Dermis blood vessel endothelial cell (primary cell): ENCODE data around the gene NOP9. TPM values are rescaled to one million over a fixed set of nuclear protein-coding genes. Genes with fewer than 3 reads are reported as not detected.

ENCODE experiments used
- DNase-seq: peaks from one replicate; pipeline ENCODE4 v3.0.0; 2010
- total RNA-seq: library from RNA; depleted of rRNA; stranded (reverse); fragments of >200 nt; gene quantifications from 2 replicates; pipeline ENCODE4 v1.2.3, GENCODE V29; 2014

NOP9 gene, protein sequence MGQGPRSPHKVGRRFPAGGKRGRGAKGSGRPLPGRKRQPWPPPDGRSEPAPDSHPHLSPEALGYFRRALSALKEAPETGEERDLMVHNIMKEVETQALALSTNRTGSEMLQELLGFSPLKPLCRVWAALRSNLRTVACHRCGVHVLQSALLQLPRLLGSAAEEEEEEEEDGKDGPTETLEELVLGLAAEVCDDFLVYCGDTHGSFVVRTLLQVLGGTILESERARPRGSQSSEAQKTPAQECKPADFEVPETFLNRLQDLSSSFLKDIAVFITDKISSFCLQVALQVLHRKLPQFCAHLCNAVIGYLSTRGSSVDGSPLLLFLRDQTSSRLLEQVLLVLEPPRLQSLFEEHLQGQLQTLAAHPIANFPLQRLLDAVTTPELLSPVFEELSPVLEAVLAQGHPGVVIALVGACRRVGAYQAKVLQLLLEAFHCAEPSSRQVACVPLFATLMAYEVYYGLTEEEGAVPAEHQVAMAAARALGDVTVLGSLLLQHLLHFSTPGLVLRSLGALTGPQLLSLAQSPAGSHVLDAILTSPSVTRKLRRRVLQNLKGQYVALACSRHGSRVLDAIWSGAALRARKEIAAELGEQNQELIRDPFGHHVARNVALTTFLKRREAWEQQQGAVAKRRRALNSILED
- 30.1 and 33.5 TPM in 2 replicates for total RNA-seq

DNA sequence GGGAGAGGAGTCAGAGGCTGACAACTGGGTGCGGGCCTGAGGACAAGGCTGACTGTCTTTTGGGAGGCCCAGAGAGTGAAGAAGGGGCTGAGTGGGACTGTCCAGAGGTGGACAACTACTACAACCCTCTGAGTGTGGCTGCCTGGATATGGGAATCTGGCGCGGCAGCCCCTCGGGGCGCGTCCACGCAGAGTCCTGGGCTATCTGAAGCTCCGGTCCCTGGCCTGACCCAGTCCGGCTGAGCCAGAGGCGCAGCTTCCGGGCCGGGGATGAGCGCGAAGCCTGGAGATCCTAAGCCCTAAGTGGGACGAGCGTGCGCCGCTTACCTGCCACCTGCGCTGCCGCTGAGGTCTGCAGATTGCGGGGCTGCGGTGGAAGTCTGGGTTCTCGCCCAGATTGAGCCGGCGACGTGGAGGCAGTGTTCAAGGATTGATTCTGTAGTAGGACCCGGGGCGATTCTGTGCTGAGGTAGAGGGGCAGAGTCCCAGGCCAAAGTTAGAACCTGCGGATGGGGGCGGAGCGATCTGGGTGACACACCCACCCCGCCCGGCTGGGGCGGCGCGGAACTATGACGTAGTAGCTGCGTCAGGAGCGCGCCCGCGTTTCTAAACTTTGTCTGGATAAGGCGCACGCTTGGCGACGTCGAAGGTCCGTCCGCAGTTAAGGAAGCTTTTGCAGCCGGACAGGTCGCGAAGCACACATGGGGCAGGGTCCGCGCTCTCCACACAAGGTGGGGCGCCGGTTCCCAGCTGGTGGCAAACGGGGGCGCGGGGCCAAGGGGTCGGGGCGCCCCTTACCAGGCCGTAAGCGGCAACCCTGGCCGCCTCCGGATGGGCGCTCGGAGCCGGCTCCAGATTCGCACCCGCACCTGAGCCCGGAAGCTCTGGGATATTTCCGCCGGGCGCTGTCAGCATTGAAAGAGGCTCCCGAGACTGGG is at the start of gene NOP9, which contains the start of gene DHRS1:
Gene NOP9 (plus strand): TSS at position 596 of the 937 bp plus-strand sequence. CDS start 105 bp downstream, at position 701.
Gene DHRS1 (minus strand): TSS at position 526 of the 937 bp plus-strand sequence. CDS start 674 bp downstream, outside the sequence.
- peak; percentile 95 for DNase-seq

DNA sequence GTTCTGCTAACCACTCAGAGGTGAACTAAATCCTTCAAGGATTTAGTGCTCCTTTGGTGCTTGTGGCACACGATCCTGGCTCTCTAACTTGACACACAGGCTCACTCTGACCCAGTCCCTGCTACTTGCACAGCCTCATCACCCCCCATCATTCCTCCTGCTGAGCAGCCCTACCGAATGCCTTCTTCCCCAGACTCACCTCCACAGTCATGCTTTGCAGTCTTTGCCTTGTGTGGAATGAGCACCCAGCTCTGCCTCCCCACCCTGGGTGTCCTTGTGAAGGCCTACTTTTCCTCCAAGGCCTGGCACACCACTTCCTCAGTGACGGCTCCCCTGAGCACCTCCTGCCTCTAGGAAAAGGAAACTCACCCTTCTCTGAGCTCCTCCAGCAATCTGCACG is 49.3 kb upstream of the NOP9 start:
- DNase-seq: no peak

DNA sequence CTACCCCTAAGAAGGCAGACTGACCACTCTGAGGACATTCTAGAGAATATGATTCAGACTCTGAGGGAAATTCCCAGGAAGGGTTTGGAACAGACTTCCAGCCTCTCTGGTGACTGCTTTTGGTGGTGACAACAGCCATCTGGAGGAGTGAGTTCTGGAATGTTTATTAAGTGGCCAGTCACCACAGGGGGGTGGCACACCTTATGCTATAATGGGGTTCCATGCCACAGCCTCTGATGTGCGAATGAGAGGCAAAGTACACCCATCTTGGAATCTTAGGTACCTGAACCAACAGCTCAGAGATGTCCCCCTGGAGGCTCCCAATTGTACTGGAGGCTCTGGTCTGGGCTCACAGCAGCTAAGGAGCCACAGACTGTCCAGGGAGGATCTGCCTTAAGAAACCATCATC is 47.8 kb upstream of the NOP9 start:
- peak; percentile 45 for DNase-seq

DNA sequence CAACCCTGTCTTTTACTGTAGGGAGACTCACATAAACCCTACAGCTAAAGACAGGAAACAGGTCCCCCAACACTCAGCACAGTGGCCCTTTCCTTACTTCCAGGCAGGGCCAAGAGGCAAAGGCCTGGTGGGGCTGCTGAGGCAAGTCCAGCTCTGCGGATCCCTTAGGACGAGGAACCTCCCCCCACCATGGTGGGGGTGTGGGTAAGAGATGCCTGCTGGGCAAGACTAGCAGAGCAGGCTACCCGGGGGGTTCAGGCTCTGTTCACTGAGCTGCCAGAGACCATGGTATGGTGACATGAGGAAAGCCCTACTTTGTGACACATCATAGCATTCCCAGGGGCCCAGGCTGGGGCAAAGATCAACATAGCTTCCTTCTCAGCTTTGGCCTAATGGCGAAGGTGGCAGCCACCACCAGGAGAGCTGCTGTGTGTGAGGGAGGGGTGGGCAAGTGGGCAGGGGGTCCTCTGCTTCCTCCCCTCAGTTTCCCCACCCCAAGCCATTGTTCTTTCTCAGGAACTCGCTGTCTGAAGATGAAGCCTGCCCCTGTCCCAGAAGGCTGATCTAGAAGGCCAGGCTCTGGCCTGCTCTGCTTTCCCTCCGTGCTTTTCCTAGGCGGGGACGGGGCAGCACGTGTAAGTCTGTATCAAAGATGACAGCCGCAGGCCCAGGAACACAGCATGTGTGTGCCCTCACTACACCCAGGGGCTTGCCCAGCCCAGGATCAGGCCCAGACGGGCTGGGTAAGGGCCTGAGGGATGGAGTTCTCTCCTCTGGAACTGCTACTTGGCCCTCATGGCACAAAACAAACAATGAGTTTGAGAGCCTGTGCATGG is 47.1 kb upstream of the NOP9 start:
- DNase-seq: no peak

DNA sequence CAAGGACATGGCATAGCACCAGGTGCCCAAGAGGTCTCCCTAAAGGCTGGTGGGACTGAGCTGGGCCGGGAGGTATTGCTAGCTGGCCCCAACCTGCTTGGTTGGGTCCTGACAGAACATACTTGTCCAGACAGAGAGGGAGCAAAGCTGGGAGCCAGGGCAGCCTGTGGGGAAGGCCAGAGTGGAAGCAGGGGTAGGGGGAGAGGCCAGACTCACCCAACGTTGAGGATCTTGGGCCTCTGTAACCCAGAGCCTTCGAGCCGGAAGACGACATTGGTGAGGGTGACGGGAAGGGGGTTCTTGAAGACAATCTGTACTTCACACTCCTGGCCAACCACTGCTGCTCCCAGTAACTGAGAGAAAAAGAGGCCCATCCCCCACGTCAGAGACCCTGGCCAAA is 45.7 kb upstream of the NOP9 start:
- DNase-seq: no peak

DNA sequence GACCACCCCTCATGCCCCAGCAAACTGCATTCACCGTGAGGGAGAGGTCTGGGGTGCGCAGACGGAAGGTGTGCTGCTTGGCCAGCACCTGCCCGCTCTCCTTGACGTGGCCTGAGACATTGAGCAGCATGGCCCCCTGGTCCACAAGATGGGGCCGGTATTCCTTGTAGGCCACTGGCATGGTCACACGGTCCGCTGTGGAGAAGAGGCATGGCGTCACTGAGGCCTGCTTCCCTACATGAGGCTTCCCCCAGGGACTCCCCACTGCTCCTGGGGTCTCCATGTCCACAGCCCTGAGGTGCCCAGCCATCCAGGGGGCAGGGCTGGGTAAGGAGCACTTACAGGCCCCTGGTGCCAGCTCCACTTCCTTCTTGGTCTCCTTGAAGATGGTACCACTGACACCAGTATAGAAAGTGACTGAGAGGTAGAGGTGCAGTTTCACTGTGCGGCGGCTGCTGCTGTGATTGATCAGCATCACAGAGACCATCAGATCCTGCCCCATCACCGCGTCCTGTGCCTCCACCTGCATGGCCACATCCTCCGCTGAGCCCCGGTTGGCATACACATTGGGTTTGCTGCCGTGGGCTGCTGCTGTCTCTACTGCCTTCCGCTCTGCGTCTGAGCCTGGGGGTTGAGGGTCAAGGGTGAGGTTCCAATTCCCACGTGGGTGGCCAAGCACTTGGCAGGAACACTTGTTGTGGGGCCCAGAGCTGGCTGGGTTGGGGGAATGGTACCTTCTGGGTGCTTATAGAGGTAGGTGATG is 44.8 kb upstream of the NOP9 start:
- DNase-seq: no peak

DNA sequence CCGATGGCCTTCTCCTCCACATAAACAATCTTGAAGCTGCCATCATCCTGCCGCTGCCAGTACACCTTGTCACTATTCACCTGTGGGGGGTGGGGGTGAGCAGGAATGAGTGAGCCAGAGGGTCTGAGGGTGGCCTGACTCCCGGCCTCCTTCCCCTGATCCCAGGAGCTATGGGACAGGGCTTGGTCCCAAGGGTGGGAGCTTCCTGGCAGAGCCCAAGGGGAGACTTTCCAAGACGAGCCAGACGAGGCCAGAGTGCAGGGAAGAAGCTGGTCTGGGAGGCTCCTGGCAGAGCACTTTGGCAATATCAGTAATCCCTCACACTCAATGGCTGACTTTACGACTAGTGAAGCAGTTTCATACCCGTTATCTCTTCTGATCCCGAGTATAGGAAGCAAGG is 44.2 kb upstream of the NOP9 start:
- DNase-seq: no peak

DNA sequence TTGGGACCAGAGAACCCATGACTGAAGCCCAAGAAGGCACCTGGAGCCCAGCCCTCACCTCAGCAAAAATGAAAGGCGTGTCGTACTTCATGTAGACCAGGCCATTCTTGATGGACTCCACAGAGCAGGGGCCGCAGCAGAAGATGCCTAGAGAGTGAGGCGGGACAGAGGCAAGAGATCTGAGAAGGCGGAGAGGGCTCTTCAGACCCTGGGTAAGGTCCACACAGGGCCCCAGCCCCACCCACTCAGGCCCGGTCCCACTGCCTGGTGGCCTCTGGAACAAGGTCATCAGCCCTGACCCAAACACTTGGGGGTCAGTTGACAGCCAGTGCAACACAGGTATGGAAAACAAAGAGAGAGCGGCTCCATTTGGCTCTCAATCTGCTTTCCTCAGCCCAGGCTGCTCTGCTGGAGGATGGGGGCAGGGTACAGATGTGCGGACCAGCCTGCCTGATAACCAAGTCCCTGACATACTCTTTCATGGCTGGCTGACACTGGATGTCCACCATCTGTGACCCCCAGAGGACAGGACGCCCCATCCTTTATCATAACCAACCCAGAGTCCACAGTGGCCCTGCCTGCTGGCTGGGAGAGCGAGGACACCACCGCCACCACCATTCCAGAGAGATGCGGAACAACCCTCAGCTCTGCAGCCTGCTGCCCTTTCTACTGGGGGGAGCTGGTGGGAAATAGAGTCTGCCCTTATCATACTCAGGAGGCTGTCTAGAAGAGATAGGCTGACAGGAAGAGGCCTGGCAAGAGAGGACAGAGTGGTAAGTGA is 43.5 kb upstream of the NOP9 start:
- DNase-seq: no peak

DNA sequence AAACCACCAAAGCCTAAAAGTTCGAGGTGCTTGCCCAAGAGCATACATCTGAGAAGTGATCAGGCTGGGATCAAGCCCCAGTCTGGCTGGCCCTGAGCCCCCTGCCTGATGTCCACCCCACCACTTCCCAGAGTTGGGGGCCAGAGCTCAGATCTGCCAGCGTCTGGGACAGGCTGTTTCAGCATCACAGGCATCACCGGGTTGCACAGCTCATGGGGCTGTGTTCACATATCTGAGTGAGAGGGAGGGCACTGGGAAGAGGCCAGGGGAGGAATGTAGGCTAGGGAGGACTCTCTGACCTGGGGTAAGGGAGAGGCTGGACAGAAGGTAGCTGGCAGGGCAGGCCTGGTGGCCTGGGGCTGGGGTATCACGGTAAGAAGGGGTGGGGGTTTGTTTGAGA is 42.7 kb upstream of the NOP9 start:
- DNase-seq: no peak

DNA sequence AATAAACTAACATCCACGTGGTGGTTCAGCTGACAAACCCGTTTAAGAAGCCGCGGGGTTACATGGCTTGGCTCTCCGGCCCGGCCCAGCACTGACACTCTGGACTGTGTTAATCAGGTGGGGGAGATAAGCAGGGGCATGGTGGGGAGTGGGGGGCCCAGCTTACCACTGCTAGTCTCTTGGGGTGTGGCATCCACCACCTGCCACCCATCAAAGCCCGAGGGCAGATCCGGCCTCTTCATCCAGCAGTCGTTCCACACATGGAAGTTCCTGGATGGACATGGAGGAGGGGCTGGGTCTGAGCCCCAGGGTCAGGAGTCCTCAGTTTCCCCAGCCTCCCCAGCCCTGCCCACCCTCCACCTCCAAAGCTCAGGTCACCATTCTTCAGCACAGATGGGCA is 41.5 kb upstream of the NOP9 start:
- no peak for DNase-seq

DNA sequence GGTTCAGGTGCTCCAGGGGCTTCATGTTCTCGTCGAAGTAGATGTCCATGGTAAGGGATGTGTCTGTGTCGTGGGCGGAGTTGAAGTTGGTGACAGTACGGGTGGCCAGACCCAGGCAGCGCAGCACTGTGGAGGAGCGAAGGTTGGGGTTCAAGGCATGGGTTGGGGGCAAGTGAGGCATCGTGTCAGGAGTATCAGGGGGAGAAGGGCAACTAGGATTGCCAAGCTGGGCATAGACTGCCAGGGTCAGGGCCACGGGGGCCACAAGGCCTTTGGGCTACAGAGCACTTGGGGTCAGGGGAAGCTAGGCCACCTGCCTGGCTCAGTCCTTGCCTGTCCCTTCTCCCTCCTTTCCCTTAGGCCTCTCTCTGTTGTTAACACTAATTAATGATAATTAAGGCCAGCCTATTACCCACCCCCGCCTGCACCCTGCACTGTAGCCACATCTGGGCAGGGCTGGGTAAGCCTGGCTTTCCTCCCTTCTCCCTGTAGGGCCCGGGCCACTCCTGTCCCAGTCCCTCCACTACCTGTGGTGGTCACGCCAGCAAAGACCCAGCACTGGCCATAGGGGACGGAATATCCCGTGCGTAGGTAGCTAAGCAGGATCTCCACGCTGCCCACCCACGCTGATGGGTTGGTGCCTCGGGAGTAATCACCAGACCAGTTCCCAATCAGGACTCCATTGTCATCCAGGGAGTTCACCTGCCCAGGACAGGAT is 40.9 kb upstream of the NOP9 start:
- DNase-seq: no peak

DNA sequence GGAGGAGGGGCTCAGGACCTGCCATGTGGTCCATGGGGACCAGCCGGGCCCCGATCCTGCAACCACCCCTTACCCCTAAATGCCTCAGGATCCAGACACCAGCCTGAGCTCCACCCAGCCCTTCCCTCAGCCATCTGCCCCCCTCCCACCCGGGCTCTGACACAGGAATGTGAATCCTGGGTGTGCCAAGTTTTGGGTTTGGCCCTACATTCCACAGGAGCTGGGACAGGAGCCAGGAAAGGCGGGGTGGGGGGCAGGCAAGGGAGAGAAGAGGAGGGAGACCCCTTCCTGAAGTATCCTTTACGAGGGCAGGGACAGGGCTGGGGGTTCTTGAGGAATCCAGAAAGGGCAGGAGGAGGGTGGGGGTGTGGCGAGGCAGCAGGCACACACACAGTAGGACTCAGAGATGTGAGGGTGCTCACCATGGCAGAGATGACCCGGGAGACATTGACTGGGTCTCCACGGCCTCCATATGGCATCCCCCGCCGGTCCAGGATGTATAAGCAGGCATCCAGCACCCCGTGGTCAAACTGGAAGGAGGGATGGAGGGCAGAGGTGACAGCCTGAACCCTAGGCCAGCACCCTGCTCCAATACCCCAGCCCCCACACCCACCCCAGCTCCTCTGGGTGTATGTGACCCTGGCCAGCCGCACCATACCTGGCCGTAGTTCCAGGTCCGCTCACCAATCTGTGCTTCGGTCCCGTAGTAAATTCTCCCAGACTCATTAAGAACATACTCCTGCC is 40.2 kb upstream of the NOP9 start:
- no peak for DNase-seq

DNA sequence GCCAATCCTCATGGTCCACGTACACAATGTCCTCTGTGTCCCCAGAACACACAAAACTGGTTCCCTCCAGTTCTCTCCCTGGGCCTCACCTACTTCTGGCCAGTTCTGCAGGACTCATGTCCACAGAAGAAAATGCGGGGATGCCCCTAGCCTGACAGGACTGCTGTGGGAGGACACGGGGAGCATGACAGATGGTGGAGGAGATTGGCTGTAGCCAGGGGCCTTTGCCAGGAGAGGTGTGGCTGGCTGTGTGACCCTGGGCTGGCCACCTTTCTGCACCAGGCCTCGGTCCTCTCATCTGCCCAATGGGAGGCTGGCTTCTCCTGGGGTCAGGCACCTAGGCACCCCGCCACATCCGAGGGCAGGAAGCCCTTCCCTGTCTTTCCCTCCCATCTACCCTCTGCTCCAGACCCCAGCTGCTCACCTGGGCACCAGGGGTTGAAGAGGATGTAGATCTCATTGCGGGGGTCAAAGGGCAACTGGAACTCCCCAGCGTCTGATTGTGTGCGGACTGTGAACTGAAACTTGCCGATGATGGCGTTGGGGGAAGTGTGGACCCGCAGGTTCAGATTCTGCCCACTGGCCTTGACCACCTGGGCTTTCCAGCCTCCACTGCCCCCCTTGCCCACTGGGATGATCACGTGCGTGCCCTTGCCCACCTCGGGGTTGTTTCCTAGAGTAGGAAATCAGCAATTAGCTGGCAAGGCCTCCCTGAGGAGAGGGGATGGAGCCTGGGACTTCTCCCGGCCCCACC is 39.4 kb upstream of the NOP9 start:
- no peak for DNase-seq

DNA sequence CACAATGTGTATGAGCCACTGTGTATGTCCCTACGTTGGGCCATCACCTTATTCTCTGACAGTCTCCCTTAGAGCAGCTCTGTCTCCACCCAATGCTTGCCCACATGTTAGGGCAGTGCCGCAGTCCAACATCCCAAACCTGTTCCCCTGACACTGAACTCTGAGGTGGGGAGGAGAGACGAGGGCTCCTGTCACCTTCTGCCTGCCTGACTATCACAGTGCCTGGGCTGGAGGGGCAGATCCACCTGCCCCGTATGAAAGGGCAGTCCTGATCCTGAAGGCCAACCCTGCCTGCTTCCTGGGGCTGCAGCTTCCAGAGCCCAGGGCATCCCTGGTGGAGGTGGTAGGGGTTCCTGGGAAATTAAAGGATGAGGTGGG is 38.9 kb upstream of the NOP9 start:
- no peak for DNase-seq

DNA sequence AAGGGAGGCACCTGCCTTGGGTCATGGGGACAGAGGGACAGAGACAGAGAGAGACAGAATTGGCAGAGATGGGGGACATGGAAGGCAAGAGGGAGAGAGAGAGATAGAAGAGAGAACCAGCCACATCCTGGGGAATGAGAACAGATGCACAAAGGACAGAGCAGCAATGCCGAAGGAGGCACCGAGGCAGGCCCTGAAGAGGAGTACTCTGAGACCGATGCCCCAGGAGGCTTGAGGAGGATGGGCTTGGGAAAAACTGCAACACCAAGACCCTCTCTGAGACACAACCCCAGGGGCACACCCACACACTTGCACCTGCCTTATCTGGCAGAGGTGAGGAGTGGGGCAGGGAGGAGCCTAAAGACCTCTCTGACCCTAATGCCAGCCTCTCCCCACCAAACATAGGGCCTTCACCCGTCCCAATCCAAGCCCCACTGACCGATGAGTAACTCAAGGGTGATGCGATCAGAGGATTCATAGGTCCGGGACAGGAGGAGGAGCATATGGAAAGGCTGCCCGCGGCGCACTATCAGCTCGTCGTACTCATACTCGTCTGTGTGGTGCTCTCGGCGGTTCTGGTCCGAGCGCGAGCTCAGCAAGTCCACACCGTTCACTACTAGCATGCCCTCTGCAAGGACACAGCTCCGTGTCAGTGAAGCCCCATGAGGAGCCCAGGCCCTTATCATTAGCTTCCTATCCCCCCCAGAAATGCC is 38.2 kb upstream of the NOP9 start:
- DNase-seq: no peak

DNA sequence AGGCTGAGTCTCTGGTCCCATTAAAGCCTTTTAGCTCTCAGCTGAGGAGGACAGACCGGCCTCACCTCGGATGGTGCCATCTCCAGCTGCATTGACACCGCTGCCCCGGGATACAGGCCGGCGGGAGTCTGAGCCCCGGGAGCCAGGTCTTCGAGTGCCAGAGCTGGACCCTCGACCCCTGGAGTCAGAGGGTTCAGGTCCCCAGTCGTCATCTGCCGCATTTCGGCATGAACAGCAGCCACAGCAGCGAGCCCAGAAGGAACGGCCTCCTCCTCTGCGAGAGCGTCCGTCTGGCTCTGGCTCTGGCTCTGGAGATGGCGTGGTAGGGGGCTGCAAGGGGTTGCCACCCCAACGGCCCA is 37.7 kb upstream of the NOP9 start:
- DNase-seq: no peak

DNA sequence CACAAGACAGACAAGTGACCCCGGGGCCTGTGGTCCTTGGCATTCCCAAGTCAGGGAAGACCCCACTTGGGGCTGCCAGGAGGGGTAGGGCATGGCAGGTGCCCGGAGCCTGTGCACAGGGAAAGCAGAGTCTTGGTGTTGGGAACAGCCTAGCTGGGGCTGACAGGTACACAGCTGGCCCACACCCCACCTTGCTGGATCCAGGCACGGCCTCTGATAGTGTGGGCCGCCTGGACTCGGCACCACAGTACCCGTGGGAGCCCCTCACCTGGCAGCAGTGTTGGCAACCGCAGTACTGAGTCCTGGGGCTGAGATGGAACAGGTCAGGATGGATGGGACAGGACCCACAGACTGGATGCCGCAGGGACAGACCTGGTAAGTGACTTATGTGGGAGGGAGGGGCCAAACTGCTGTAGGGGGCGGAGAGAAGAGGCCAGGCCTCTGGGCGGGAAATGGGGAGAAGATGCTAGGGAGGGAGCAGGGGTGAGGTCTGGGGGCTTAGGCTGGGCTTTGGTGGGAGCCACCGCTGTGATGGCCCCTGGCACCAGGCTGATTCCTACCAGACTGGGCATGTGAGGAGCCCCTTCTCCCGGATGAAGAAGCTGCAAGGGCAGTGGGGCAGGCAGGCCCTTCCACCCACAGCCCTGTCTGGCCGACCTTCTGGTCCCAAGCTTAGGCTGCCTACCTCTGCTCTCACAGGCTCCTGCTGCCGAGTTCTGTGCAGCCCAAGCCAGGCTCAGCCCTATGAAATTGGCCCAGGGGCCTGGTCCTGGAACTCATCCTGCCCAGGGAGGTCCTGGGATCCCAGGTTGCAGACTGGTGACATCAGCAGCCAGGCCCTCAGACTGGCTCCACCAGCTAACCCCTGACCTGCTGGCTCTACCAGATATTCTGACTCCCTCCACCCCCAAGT is 36.6 kb upstream of the NOP9 start, which contains the start of gene TGM1:
Gene TGM1 (minus strand): TSS at position 357 of the 913 bp plus-strand sequence. CDS start 825 bp downstream, outside the sequence.
- DNase-seq: no peak
